HG03558 (cell line): ENCODE measurements around the gene BDH2.

ENCODE experiments used
- ATAC-seq: cut with Tn5 transposase; IDR thresholded peaks from one replicate; pipeline ENCODE4 v1.9.1; 2021; ENCODE audit warnings: moderate number of reproducible peaks; ENCODE audit not compliant: unreplicated experiment; ENCODE audit errors: extremely low read depth

BDH2 gene

DNA sequence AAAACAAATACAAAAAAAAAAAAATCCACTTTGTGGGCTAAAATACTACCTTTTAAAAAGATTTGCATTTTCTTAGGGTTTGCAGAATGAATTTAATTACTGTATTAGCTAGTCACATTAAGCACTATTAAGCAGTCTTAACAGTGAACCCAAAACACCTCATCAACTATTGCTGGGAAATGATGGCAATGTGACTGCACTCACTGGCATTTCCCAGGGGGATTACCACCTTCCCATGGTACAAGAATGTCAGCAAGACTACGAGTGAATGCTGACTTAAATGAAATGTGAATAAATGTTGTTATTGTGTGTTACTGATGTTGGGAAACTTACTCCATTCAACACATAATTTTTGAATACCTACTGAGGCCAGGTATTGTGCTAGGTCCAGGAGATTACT lies 13.1 kb downstream of the BDH2 start:
- ATAC-seq, result no peak

DNA sequence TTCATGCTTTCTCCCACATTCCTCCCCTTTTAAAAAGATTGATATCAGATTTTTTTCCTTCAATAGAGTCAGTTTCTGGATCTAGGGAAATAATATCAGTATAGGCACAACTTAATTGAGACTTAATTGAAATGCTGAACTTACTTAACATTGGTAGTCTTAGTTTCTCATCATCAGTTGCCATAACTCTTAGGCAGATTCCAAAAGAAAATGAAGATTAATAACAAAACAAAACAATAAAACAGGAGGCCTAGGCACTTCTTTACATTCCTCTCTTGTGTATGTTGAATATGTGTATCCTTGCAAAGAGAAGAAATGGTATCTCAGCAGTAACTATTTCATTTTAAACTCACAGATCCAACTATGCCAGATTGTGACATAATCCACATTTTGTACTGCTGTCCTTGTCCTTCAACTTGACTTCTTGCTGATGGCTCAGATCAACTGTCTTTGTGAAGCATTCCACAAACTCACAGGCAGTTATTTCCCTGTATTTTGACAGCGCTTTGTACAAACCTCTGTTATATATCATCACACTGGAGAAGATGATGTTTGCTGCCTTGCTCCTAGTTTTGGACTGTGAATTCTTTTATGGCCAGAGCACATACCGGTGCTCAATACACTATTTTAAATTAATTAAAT lies 14.0 kb downstream of the BDH2 start:
- no peak for ATAC-seq

DNA sequence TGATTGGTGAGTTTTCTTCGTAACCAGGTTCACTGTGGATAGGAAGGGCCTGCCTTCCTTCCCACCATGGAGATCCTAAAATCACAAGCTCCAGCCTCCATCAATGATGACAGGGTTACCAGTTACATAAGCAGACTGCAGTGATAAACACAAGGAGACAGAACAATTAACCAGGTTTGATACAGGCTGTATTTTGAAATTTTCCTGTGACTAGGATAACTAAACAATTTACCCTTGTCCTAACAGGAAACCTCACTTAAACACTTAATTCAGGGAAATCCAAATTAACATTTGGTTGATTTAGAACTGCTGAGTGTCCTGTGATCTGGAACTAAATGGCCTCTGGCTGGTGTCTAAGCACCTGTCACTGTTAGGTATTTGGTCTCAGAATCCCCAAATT lies 20.0 kb downstream of the BDH2 start:
- no peak for ATAC-seq

- ATAC-seq, result peak; percentile 28
Observed at GRCh38 chr4:103076747-103077347, 22.8 kb downstream of the BDH2 start, which contains the start of gene SLC9B2. TSS of gene SLC9B2 (minus strand) at chr4:103076761. CDS start at chr4:103067550, 9,211 bp downstream.

GRCh38 chr4:103075894-103076746 lies 23.5 kb downstream of the BDH2 start:
- ATAC-seq, result peak; percentile 24

GRCh38 chr4:103075435-103075893 lies 24.2 kb downstream of the BDH2 start:
- no peak for ATAC-seq

- no peak for ATAC-seq
Observed at GRCh38 chr4:103074744-103075434, 24.7 kb downstream of the BDH2 start.

- no peak for ATAC-seq
Observed at GRCh38 chr4:103073792-103074438, 25.7 kb downstream of the BDH2 start.

GRCh38 chr4:103067841-103068547 lies 31.6 kb downstream of the BDH2 start:
- no peak for ATAC-seq

DNA sequence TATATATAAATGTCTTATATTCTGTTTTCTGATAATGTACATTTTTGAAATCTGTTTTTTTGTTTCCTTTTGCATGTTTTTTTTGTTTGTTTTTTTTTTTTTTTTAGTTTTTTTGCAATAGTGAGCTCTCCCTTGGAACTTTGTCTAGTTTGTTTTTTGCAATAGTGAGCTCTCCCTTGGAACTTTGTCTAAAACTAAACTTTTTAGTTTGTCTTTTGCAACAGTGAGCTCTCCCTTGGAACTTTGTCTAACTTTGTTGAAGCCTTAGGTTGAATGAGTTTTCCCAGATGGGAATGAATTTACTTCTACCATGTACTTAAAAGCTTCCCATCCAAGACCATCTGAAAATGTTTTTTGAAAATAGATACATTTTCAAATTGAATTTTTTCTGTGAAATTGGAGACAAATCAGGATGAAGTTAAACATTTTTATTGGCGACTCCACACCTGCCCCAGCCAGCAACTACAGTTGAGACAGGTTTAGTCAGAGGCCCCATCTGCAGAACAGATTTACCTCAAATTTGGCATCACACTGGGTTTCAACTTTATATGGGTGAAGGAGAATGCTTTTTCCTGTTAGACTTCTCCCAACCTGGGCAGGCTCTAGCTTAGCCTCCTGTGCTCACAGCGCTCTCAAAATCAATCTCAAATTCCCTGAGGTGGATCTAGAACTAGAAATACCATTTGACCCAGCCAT lies 39.0 kb downstream of the BDH2 start:
- no peak for ATAC-seq

- ATAC-seq, result no peak
Observed at GRCh38 chr4:103054030-103054429, 45.6 kb downstream of the BDH2 start.

GRCh38 chr4:103052779-103053178 lies 46.9 kb downstream of the BDH2 start:
- no peak for ATAC-seq

- ATAC-seq, result no peak
Observed at GRCh38 chr4:103052145-103052544, 47.5 kb downstream of the BDH2 start.

DNA sequence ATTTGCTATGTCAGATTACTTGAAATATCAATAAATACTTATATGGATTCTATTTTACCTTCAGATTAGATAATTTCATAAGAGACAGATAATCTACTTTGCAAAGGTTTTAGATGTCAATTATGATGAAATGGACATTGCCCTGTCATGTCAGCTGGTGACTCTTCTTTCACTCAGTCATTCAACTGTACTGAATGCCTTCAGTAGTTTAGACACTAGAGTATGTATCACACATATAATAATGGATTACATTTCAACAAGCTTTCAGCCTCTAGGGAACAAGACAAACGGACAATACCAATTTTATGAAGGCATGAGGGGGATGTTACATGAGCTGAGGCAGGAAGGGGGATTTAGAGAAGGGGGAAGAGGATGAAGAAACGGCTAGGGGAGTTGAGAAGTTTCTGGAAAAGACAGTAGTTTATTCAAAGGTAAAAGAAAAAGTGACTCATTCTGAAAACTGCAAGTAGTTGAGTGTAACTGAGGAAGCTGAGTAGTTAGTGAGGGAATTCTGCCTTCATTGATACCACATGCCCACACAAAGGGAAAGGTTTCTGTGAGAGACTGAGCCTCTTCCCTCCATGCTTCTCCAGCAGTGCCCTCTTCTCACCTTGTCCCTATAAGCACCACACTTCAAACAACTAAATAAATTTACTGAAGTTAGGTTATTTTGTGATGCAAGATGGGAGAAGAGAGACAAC lies 48.7 kb downstream of the BDH2 start:
- ATAC-seq, result no peak

GRCh38 chr4:103046416-103047290 lies 53.0 kb downstream of the BDH2 start:
- peak; percentile 91 for ATAC-seq

DNA sequence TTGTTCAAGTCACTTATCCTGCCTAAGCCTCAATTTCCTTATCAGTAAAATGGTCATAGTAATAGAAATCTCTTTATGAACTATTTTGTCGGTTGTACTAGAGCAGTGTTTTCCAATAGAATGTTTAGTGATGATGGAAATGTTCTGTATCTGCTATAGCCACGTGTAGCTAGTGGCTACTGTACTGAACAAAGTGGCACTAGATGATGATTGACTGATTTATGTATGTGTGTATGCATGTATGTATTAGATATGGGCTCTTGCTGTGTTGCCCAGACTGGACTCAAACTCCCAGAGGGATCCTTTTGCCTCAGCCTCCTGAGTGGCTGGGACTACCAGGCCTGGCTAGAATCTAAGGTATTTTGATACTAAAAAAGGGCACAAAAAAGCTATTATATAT lies 55.5 kb downstream of the BDH2 start:
- no peak for ATAC-seq

DNA sequence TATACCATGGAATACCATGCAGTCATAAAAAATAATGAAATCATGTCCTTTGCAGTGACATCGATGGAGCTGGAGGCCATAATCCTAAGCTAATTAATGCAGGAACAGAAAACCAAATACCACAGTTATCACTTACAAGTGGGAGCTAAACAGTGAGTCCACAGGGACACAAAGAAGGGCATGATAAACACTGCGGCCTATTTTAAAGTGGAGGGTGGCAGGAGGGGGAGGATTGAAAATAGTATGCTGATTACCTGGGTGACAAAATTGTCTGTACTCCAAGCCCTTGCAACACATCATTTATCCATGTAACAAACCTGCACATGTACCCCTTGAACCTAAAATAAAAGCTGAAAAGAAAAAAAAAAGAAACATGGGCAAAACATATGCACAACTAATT lies 63.5 kb downstream of the BDH2 start:
- no peak for ATAC-seq
